CD4-positive, alpha-beta T cell treated with Interleukin-1 beta for 1 hour (primary cell): ENCODE data around the gene ZNF275.
A peak's percentile ranks its signal among the peaks of the same experiment; 100 is the strongest.
"Not testable (repeated sequence)": the region's sequence is repeated elsewhere in the genome, so short reads cannot be mapped to it uniquely, and the experiment has no call there.

Experiments
- DNase-seq, 2 donors: peaks; one replicate each; pipeline ENCODE4 v3.0.0-alpha.2; 2020 to 2022

ZNF275 gene

GRCh38 chrX:153333821-153334653 is at the start of gene ZNF275:
Gene ZNF275, plus strand, starts transcription at chrX:153334153. Its CDS starts 2,527 bp downstream, at chrX:153336680.
- peak; percentile 84 to 85 for DNase-seq

- DNase-seq: not testable (repeated sequence)
These were observed 48.3 kb upstream of the ZNF275 start for GRCh38 chrX:153285678-153286077.

GRCh38 chrX:153288807-153289206 is 45.1 kb upstream of the ZNF275 start:
- not testable (repeated sequence) for DNase-seq

GRCh38 chrX:153293485-153294071 is 40.4 kb upstream of the ZNF275 start:
- not testable (repeated sequence) for DNase-seq

GRCh38 chrX:153297376-153297775 is 36.6 kb upstream of the ZNF275 start:
- DNase-seq: no peak

GRCh38 chrX:153299855-153300254 is 34.1 kb upstream of the ZNF275 start:
- no peak for DNase-seq

GRCh38 chrX:153301746-153302145 is 32.2 kb upstream of the ZNF275 start:
- DNase-seq: no peak

- no peak for DNase-seq
These were observed 31.2 kb upstream of the ZNF275 start for GRCh38 chrX:153302796-153303195.

- DNase-seq: no peak
These were observed 30.4 kb upstream of the ZNF275 start for GRCh38 chrX:153303276-153304262.

- DNase-seq: no peak
These were observed 28.8 kb upstream of the ZNF275 start for GRCh38 chrX:153304988-153305736.

- no peak for DNase-seq
These were observed 28.0 kb upstream of the ZNF275 start for GRCh38 chrX:153305972-153306371.

- DNase-seq: no peak
These were observed 27.3 kb upstream of the ZNF275 start for GRCh38 chrX:153306527-153307115.

- DNase-seq: no peak
These were observed 26.4 kb upstream of the ZNF275 start for GRCh38 chrX:153307276-153308178.

GRCh38 chrX:153310901-153311300 is 23.1 kb upstream of the ZNF275 start:
- DNase-seq: no peak

GRCh38 chrX:153312041-153312440 is 21.9 kb upstream of the ZNF275 start:
- no peak for DNase-seq

GRCh38 chrX:153312842-153313241 is 21.1 kb upstream of the ZNF275 start:
- DNase-seq: no peak

- DNase-seq: no peak
These were observed 16.6 kb upstream of the ZNF275 start for GRCh38 chrX:153317306-153317705.

- no peak for DNase-seq
These were observed 15.8 kb upstream of the ZNF275 start for GRCh38 chrX:153317996-153318722.

GRCh38 chrX:153318811-153319210 is 15.1 kb upstream of the ZNF275 start:
- no peak for DNase-seq
